ENCODE results near the gene SLC9B1. TPM values are rescaled to one million over a fixed set of nuclear protein-coding genes. Genes with fewer than 3 reads are reported as not detected.
"Not testable (repeated sequence)": the region's sequence is repeated elsewhere in the genome, so short reads cannot be mapped to it uniquely, and the experiment has no call there.

SLC9B1 gene
- total and polyA plus RNA-seq, 8 donors: 0.15 to 21.4 (median 3.7) TPM; not detected in 5

- WGBS, 5 donors: 85 to 100% (median 97%) methylated on average over 1 of the region's 1 CpG
- Histone ChIP-seq H3K4me1 (no peaks in the 10 kb centered on the region), H3K9me3 (peaks cover 0 to 8% (median 2%) of the 10 kb centered on the region in 4 donors), H3K27me3 (no peaks in the 10 kb centered on the region), H3K4me3 (no peak overlapping the region), H3K36me3 (no peaks in the 10 kb centered on the region), H3K27ac (no peak overlapping the region)
- no peak for DNase-seq
- no peak for TF ChIP-seq CTCF (IDR thresholded peaks at IDR 0.05)
- no peak for TF ChIP-seq POLR2AphosphoS5 (IDR thresholded peaks at IDR 0.05)
- TF ChIP-seq POLR2A (IDR thresholded peaks at IDR 0.05): no peak
- no peak for TF ChIP-seq EP300 (IDR thresholded peaks at IDR 0.05)
- intact Hi-C loops (cut with DNase I; ENCODE audit: low total_unique reads): no loop called here
Observed at GRCh38 chr4:102988429-102989020, 31.0 kb downstream of the SLC9B1 start.

- intact Hi-C loops (cut with DNase I; ENCODE audit: low total_unique reads): no loop called here
- 92 to 99% (median 96%) methylated on average over 2 of the region's 2 CpGs for WGBS, 5 donors
- H3K27me3 ChIP-seq: no peaks in the 10 kb centered on the region
Observed at GRCh38 chr4:102981005-102981404, 38.5 kb downstream of the SLC9B1 start.

GRCh38 chr4:102961813-102962212, 57.7 kb downstream of the SLC9B1 start:
- H3K9me3 ChIP-seq; intact Hi-C loops (cut with DNase I; ENCODE audit: low total_unique reads); H3K4me1 ChIP-seq; H3K27me3 ChIP-seq; H3K27ac ChIP-seq; H3K4me3 ChIP-seq; DNase-seq; H3K36me3 ChIP-seq: not testable (repeated sequence)
- WGBS, 5 donors: 86 to 97% (median 95%) methylated on average over 2 of the region's 2 CpGs

More at GRCh38 chr4:102981005-102981404, 38.5 kb downstream of the SLC9B1 start:
- Histone ChIP-seq H3K9me3 (peaks cover 0 to 7% (median 0%) of the 10 kb centered on the region in 4 donors), H3K27ac (no peak overlapping the region), H3K4me1 (no peaks in the 10 kb centered on the region), H3K4me3 (no peak overlapping the region), H3K36me3 (no peaks in the 10 kb centered on the region)
- TF ChIP-seq POLR2A (IDR thresholded peaks at IDR 0.05): no peak
- TF ChIP-seq CTCF (IDR thresholded peaks at IDR 0.05): no peak
- no peak for TF ChIP-seq EP300 (IDR thresholded peaks at IDR 0.05)
- no peak for TF ChIP-seq POLR2AphosphoS5 (IDR thresholded peaks at IDR 0.05)
- DNase-seq: no peak

- Histone ChIP-seq H3K4me3 (no peak overlapping the region), H3K27ac (no peak overlapping the region), H3K9me3 (no peaks in the 10 kb centered on the region), H3K27me3 (no peaks in the 10 kb centered on the region), H3K4me1 (no peaks in the 10 kb centered on the region), H3K36me3 (no peaks in the 10 kb centered on the region)
- DNase-seq: no peak
- TF ChIP-seq POLR2A (IDR thresholded peaks at IDR 0.05) (no peak), CTCF (IDR thresholded peaks at IDR 0.05) (no peak), EP300 (IDR thresholded peaks at IDR 0.05) (no peak), POLR2AphosphoS5 (IDR thresholded peaks at IDR 0.05) (no peak)
- 64 to 78% (median 70%) methylated on average over 3 of the region's 3 CpGs for WGBS, 5 donors
- intact Hi-C loops (cut with DNase I; ENCODE audit: low total_unique reads): no loop called here
Observed at GRCh38 chr4:102959496-102959895, 60.0 kb downstream of the SLC9B1 start.

- Histone ChIP-seq H3K27ac (no peak overlapping the region), H3K9me3 (no peaks in the 10 kb centered on the region), H3K4me3 (no peak overlapping the region), H3K4me1 (no peaks in the 10 kb centered on the region), H3K27me3 (no peaks in the 10 kb centered on the region), H3K36me3 (no peaks in the 10 kb centered on the region)
- DNase-seq: no peak
- intact Hi-C loops (cut with DNase I; ENCODE audit: low total_unique reads): no loop called here
- TF ChIP-seq EP300 (IDR thresholded peaks at IDR 0.05): no peak
- TF ChIP-seq CTCF (IDR thresholded peaks at IDR 0.05): no peak
- TF ChIP-seq POLR2A (IDR thresholded peaks at IDR 0.05): no peak
- TF ChIP-seq POLR2AphosphoS5 (IDR thresholded peaks at IDR 0.05): no peak
- WGBS, 5 donors: 65 to 71% (median 68%) methylated on average over 3 of the region's 3 CpGs
Observed at GRCh38 chr4:102945066-102945465, 74.4 kb downstream of the SLC9B1 start.

GRCh38 chr4:102938063-102938462, 81.4 kb downstream of the SLC9B1 start:
- H3K27me3 ChIP-seq; intact Hi-C loops (cut with DNase I; ENCODE audit: low total_unique reads); H3K4me3 ChIP-seq; H3K36me3 ChIP-seq; DNase-seq; H3K27ac ChIP-seq; H3K9me3 ChIP-seq; H3K4me1 ChIP-seq: not testable (repeated sequence)
- 79 to 88% (median 81%) methylated on average over 2 of the region's 2 CpGs for WGBS, 5 donors

Measured in stomach (tissue), 9 donors.